H1 (cell line): ENCODE results near the gene RGS9BP. TPM values are rescaled to one million over a fixed set of nuclear protein-coding genes. Genes with fewer than 3 reads are reported as not detected.

Source experiments
- CTCF ChIA-PET: fragments of 300-600 bp; sonication (Branson Sonifier 250); formaldehyde crosslinking; loops from one replicate; lab custom pipeline; 2021; ENCODE audit not compliant: partially characterized antibody; lab: Charles Lee
- POLR2A ChIA-PET: fragments of 300-600 bp; sonication (Branson Sonifier 250); formaldehyde crosslinking; loops from one replicate; lab custom pipeline; 2021; ENCODE audit warnings: inconsistent platforms; ENCODE audit not compliant: partially characterized antibody; lab: Charles Lee
- DNase-seq, 2 experiments: peaks; one replicate each; pipeline versions ENCODE4 v3.0.0 to v3.0.0-alpha.2; 2010 to 2022; ENCODE audit warnings: low spot score in 2 of 2, low read depth in 1 of 2, mixed read lengths in 1 of 2
- FAIRE-seq: peaks from 2 replicates; lab custom pipeline; 2011; peaks lifted over from hg19 to GRCh38; lab: Jason Lieb, UNC
- H2AFZ ChIP-seq: 2 replicates; pipeline ENCODE4 v1.8.1; 2012; ENCODE audit warnings: low read length, inconsistent platforms
- H2AK5ac ChIP-seq: 2 replicates; pipeline ENCODE4 v1.6.1; 2013; ENCODE audit warnings: low read depth, low read length
- H2BK120ac ChIP-seq: replicated peaks from 2 replicates; pipeline ENCODE3; 2013; ENCODE audit warnings: low read depth, low read length, inconsistent platforms
- H2BK12ac ChIP-seq: 2 replicates; pipeline ENCODE4 v1.6.1; 2013; ENCODE audit warnings: low read depth, low read length
- H2BK15ac ChIP-seq: 2 replicates; pipeline ENCODE4 v1.6.1; 2013; ENCODE audit warnings: low read length
- H2BK20ac ChIP-seq: 2 replicates; pipeline ENCODE4 v1.6.1; 2013; ENCODE audit warnings: low read length
- H2BK5ac ChIP-seq: 2 replicates; pipeline ENCODE4 v1.6.1; 2013; ENCODE audit warnings: low read depth, low read length
- H3K14ac ChIP-seq: 2 replicates; pipeline ENCODE4 v1.6.1; 2013; ENCODE audit warnings: inconsistent platforms; ENCODE audit not compliant: insufficient read length
- H3K18ac ChIP-seq: 2 replicates; pipeline ENCODE4 v1.6.1; 2013; ENCODE audit warnings: low read length; ENCODE audit errors: extremely low read depth
- H3K23ac ChIP-seq: 2 replicates; pipeline ENCODE4 v1.6.1; 2013; ENCODE audit warnings: inconsistent platforms; ENCODE audit not compliant: insufficient read length
- H3K23me2 ChIP-seq: 2 replicates; pipeline ENCODE4 v1.6.1; 2013; ENCODE audit warnings: low read depth, low read length
- H3K27ac ChIP-seq: 2 replicates; pipeline ENCODE4 v1.6.1; 2011; ENCODE audit warnings: low read depth, low read length, inconsistent platforms
- H3K27me3 ChIP-seq, 4 experiments: replicated peaks in 1 of 4; 1 replicate in 1 of 4; 2 replicates in 3 of 4; pipeline versions ENCODE4 v1.6.1 to v1.8.1; 2011 to 2013; ENCODE audit warnings: low read length in 3 of 4, mild to moderate bottlenecking in 3 of 4, inconsistent platforms in 2 of 4, mixed read lengths in 2 of 4, moderate library complexity in 1 of 4; ENCODE audit not compliant: control insufficient read depth in 3 of 4, insufficient read depth in 3 of 4; ENCODE audit errors: extremely low read depth in 1 of 4
- H3K36me3 ChIP-seq, 4 experiments: 2 replicates each; pipeline versions ENCODE4 v1.6.1 to v1.8.1; 2011 to 2013; ENCODE audit warnings: mild to moderate bottlenecking in 4 of 4, low read length in 3 of 4, moderate library complexity in 2 of 4, control low read depth in 1 of 4, inconsistent platforms in 1 of 4; ENCODE audit not compliant: insufficient read depth in 4 of 4, control insufficient read depth in 2 of 4
- H3K4ac ChIP-seq: replicated peaks from 2 replicates; pipeline ENCODE3; 2013; ENCODE audit warnings: low read length, low read depth, mixed read lengths, inconsistent platforms; ENCODE audit not compliant: insufficient read length
- H3K4me1 ChIP-seq, 4 experiments: replicated peaks in 1 of 4; 1 replicate in 1 of 4; 2 replicates in 3 of 4; pipeline versions ENCODE4 v1.6.1 to v1.8.1; 2011 to 2013; ENCODE audit warnings: low read length in 3 of 4, inconsistent platforms in 2 of 4, mixed read lengths in 1 of 4; ENCODE audit not compliant: insufficient read depth in 4 of 4, control insufficient read depth in 3 of 4
- H3K4me2 ChIP-seq, 2 experiments: 2 replicates each; pipeline versions ENCODE4 v1.6.1 to v1.8.1; 2011 to 2013; ENCODE audit warnings: low read depth in 2 of 2, low read length in 2 of 2, control low read depth in 1 of 2, inconsistent platforms in 1 of 2, mild to moderate bottlenecking in 1 of 2; ENCODE audit not compliant: insufficient read depth in 1 of 2
- H3K4me3 ChIP-seq, 4 experiments: fragments of 200-600, 300-600 bp in 1 of 4; sonication (generic), shearing (Covaris generic), sonication (Bioruptor Twin) in 1 of 4; 2 replicates each; pipeline versions ENCODE4 v1.5.1 to v1.8.1; 2011 to 2016; ENCODE audit warnings: low read length in 4 of 4, low read depth in 3 of 4, control low read depth in 2 of 4, inconsistent platforms in 2 of 4, mild to moderate bottlenecking in 2 of 4, mixed read lengths in 1 of 4, moderate library complexity in 1 of 4; ENCODE audit not compliant: insufficient read depth in 2 of 4; ENCODE audit errors: extremely low read depth in 1 of 4
- H3K56ac ChIP-seq: replicated peaks from 2 replicates; pipeline ENCODE3; 2013; ENCODE audit warnings: low read depth, mild to moderate bottlenecking, mixed read lengths, low read length, inconsistent platforms; ENCODE audit not compliant: insufficient read length
- H3K79me1 ChIP-seq: 2 replicates; pipeline ENCODE4 v1.6.1; 2013; ENCODE audit warnings: low read depth, low read length, control low read depth
- H3K79me2 ChIP-seq, 2 experiments: 2 replicates each; pipeline versions ENCODE4 v1.6.1 to v1.8.1; 2012 to 2013; ENCODE audit warnings: low read length in 2 of 2, mild to moderate bottlenecking in 2 of 2, inconsistent platforms in 1 of 2; ENCODE audit not compliant: insufficient read depth in 2 of 2, control insufficient read depth in 1 of 2
- H3K9ac ChIP-seq, 4 experiments: replicated peaks in 1 of 4; 1 replicate in 1 of 4; 2 replicates in 3 of 4; pipeline versions ENCODE4 v1.6.1 to v1.8.1; 2011 to 2013; ENCODE audit warnings: low read depth in 3 of 4, low read length in 3 of 4, control low read depth in 2 of 4, mild to moderate bottlenecking in 2 of 4, moderate library complexity in 2 of 4, inconsistent platforms in 1 of 4; ENCODE audit errors: extremely low read depth in 1 of 4
- H3K9me3 ChIP-seq, 2 experiments: 2 replicates each; pipeline versions ENCODE4 v1.6.1 to v1.8.1; 2012 to 2013; ENCODE audit warnings: mild to moderate bottlenecking in 2 of 2, moderate library complexity in 2 of 2, control low read depth in 1 of 2, inconsistent platforms in 1 of 2, low read depth in 1 of 2, low read length in 1 of 2, mixed read lengths in 1 of 2; ENCODE audit not compliant: insufficient read depth in 2 of 2
- H4K20me1 ChIP-seq, 2 experiments: replicated peaks in 1 of 2; 2 replicates each; pipeline versions ENCODE3 to v1.8.1; 2011 to 2013; ENCODE audit warnings: inconsistent platforms in 2 of 2, low read length in 2 of 2, mild to moderate bottlenecking in 1 of 2; ENCODE audit not compliant: insufficient read depth in 2 of 2, control insufficient read depth in 1 of 2
- H4K5ac ChIP-seq: 2 replicates; pipeline ENCODE4 v1.6.1; 2013; ENCODE audit warnings: low read length, low read depth, mixed read lengths, inconsistent platforms; ENCODE audit not compliant: insufficient read length
- H4K8ac ChIP-seq: 2 replicates; pipeline ENCODE4 v1.8.0; 2013; ENCODE audit warnings: mild to moderate bottlenecking, moderate library complexity, low read length, inconsistent platforms; ENCODE audit not compliant: insufficient read depth; ENCODE audit errors: extremely low read depth
- H4K91ac ChIP-seq: replicated peaks from 2 replicates; pipeline ENCODE3; 2013; ENCODE audit warnings: low read length, mixed read lengths, inconsistent platforms; ENCODE audit not compliant: insufficient read length
- GTF2F1 ChIP-seq: IDR thresholded peaks from 2 replicates; pipeline ENCODE4 v1.6.1; 2012; ENCODE audit warnings: low read depth, low read length, improper control_type of control experiment, borderline replicate concordance
- WGBS, 2 experiments: shearing (Covaris generic) in 1 of 2; methylation state at CpG; one replicate each; pipeline versions ENCODE4 v1.1.6 to v1.1.7; 2013 to 2015; ENCODE audit warnings: low lambda C conversion rate in 2 of 2, mixed read lengths in 2 of 2, inconsistent platforms in 1 of 2, low coverage in 1 of 2, missing lambda C conversion rate in 1 of 2; ENCODE audit not compliant: insufficient replicate concordance in 2 of 2, insufficient coverage in 1 of 2, insufficient read length in 1 of 2; ENCODE audit errors: extremely low coverage in 1 of 2, missing lambda C conversion rate in 1 of 2; 5-methylcytosine and 5-hydroxymethylcytosine counted together
- polyA plus RNA-seq, 7 experiments: library from polyadenylated mRNA; depleted of rRNA in 3 of 7; stranded (reverse) in 5 of 7; unstranded in 2 of 7; fragments of >200 nt in 5 of 7; fragments of 200-250 nt in 2 of 7; gene quantifications; 1 replicate in 5 of 7; 2 replicates in 1 of 7; 4 replicates in 1 of 7; pipeline versions ENCODE4 v1.2.1 to v1.2.3, GENCODE V29; 2011 to 2013; ENCODE audit warnings: missing spikeins in 2 of 7, mixed read lengths in 2 of 7
- total RNA-seq: library from RNA; stranded (reverse); fragmentation: NEBNext Ultra II Directional; extraction: Animal tissue kit (Norgen Biotek cat#: 25700); gene quantifications from 2 replicates; pipeline ENCODE4 v1.2.1, GENCODE V29; 2021

The RGS9BP gene
- total and polyA plus RNA-seq, 2 of the 8 experiments (the other 6 are each of a cell fraction or from before 2014, with no cell fraction given) = 0.11 to 0.26 TPM

GRCh38 chr19:32687681-32688080, 12.0 kb downstream of the RGS9BP start:
- Histone ChIP-seq H2BK15ac (no peak overlapping the region), H4K20me1 (peaks cover 0 to 1% of the 10 kb centered on the region in 2 experiments), H3K18ac (no peak overlapping the region), H2BK120ac (no peak overlapping the region), H3K23me2 (peaks cover 2% of the 10 kb centered on the region; the same call in 1 of the 2 replicates), H3K56ac (no peak overlapping the region), H4K8ac (no peak overlapping the region), H2AFZ (no peak overlapping the region), H2AK5ac (no peak overlapping the region), H4K5ac (no peak overlapping the region), H3K9ac (no peak overlapping the region), H3K36me3 (no peaks in the 10 kb centered on the region), H2BK20ac (no peak overlapping the region), H3K9me3 (no peaks in the 10 kb centered on the region), H3K4me2 (no peak overlapping the region), H3K79me2 (no peaks in the 10 kb centered on the region), H4K91ac (no peak overlapping the region), H2BK12ac (no peak overlapping the region), H3K4me1 (no peaks in the 10 kb centered on the region; a peak in 1 of 7 replicates), H3K27me3 (peaks cover 0 to 15% (median 4%) of the 10 kb centered on the region in 4 experiments; a peak in 5 of 7 replicates), H3K79me1 (no peaks in the 10 kb centered on the region), H3K23ac (no peak overlapping the region), H3K4ac (no peak overlapping the region), H3K4me3 (no peak overlapping the region), H3K27ac (no peak overlapping the region), H2BK5ac (no peak overlapping the region), H3K14ac (no peak overlapping the region)
- 96% methylated on average over 3 of the region's 4 CpGs; no CpG with 5 or more reads in 1 of the 2 experiments for WGBS, 2 experiments
- no peak for DNase-seq
- TF ChIP-seq GTF2F1 = no peak
- CTCF ChIA-PET = no interaction called here
- POLR2A ChIA-PET = interaction anchor here (0.6 to 1.8 kb wide), 2 partner anchors 10 to 117 kb away, joined by 3 to 4 read pairs; no protein-coding TSS in a partner anchor
- FAIRE-seq = no peak
